ENCODE results near the gene PHOX2B.

DNA sequence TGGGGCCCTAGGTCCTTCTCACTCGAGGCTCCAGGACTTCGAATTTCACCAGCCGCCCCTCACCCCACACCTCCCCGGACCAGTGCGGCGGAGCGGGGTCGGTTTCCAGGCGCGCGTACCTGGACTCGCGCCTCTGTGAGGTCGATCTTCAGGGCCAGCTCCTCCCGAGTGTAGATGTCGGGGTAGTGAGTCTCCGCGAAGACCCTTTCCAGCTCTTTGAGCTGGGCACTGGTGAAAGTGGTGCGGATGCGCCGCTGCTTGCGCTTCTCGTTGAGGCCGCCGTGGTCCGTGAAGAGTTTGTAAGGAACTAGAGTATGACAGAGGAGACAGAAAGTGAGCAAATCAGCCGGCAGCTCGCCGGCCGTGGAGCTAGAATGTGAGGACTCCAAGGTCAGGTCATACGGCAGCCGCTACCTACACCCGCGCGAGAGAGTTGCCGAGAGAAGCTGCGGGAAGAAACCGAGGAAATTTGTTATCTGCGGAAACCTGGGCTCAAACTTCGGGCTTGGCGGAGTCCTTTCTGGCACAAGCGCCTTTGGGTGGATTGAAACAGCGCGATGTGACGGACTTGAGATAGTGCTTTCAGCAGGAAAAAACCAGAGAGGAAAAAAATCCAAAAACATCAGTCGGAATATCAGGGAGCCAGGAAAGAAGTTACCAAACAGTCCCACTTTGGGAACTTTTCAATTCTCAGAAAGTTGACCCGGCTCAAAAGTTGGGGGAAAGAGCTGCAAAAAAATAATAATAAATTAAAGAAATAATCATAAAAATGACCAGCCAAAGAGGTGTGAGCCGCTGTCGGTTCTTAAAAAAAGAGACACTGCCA is 1.1 kb downstream of the PHOX2B start:
- TF ChIP-seq CTCF (IDR thresholded peaks at IDR 0.05; ENCODE audit: insufficient read depth, low read depth, low read length) (no peak), EZH2 (IDR thresholded peaks at IDR 0.05; ENCODE audit: insufficient read depth, low read length) (peak; percentile 33)

Measured in astrocyte (in vitro differentiated cells and primary cell).